SK-N-SH (cell line): Measurements from ENCODE around the gene SMIM10L2A.

ENCODE experiments used
- CHD2 ChIP-seq: fragments of 150-350 bp; IDR thresholded peaks from 2 replicates; pipeline ENCODE4 v1.6.1; 2018; ENCODE audit warnings: low read length; ENCODE audit not compliant: partially characterized antibody
- CTCF ChIP-seq: fragments of 200-600 bp; sonication (generic); IDR thresholded peaks from 2 replicates; pipeline ENCODE4 v1.6.1; 2017; ENCODE audit warnings: antibody characterized with exemption, mild to moderate bottlenecking, moderate library complexity
- EZH2phosphoT487 ChIP-seq: fragments of 200-600 bp; sonication (generic); IDR thresholded peaks from 2 replicates; pipeline ENCODE4 v1.6.1; 2017; ENCODE audit warnings: low read depth, mixed run types, mild to moderate bottlenecking, antibody characterized with exemption, moderate library complexity, borderline replicate concordance
- TAF1 ChIP-seq: IDR thresholded peaks from 2 replicates; pipeline ENCODE4 v1.6.1; 2012; ENCODE audit warnings: low read depth, mild to moderate bottlenecking, low read length, moderate library complexity, borderline replicate concordance
- YY1 ChIP-seq: IDR thresholded peaks from 2 replicates; pipeline ENCODE4 v1.4.0; 2012; ENCODE audit warnings: low read depth, mild to moderate bottlenecking
- TF ChIP-seq, protein P1 (sequence below): IDR thresholded peaks from 2 replicates; pipeline ENCODE4; 2012

GRCh38 chrX:135435139-135435922 lies 13.6 kb downstream of the SMIM10L2A start:
- no peak for TF ChIP-seq EZH2phosphoT487
- TF ChIP-seq CTCF, result no peak
- TF ChIP-seq, protein P1, sequence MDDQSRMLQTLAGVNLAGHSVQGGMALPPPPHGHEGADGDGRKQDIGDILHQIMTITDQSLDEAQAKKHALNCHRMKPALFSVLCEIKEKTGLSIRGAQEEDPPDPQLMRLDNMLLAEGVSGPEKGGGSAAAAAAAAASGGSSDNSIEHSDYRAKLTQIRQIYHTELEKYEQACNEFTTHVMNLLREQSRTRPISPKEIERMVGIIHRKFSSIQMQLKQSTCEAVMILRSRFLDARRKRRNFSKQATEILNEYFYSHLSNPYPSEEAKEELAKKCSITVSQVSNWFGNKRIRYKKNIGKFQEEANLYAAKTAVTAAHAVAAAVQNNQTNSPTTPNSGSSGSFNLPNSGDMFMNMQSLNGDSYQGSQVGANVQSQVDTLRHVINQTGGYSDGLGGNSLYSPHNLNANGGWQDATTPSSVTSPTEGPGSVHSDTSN, result no peak
- no peak for TF ChIP-seq TAF1
- no peak for TF ChIP-seq CHD2
- no peak for TF ChIP-seq YY1
